CD4-positive, alpha-beta memory T cell (primary cell): ENCODE results near the gene RASA3. TPM values are rescaled to one million over a fixed set of nuclear protein-coding genes. Genes with fewer than 3 reads are reported as not detected.

Experiments
- CTCF ChIA-PET: fragments of 350-600 bp; sonication (Branson Sonifier 250); formaldehyde crosslinking; loops from one replicate; lab custom pipeline; 2021; ENCODE audit warnings: inconsistent platforms; ENCODE audit not compliant: partially characterized antibody; lab: Charles Lee
- POLR2A ChIA-PET: fragments of 350-600 bp; sonication (Branson Sonifier 250); formaldehyde crosslinking; loops from one replicate; lab custom pipeline; 2021; ENCODE audit not compliant: partially characterized antibody; lab: Charles Lee
- DNase-seq, 5 donors: peaks; one replicate each; pipeline versions ENCODE4 v3.0.0 to v3.0.0-alpha.2; 2020 to 2022; ENCODE audit warnings: mixed read lengths in 1 of 5
- H3K27ac ChIP-seq: one replicate; pipeline ENCODE4 v1.7.0; 2013; ENCODE audit warnings: low read depth, low read length
- H3K27me3 ChIP-seq: 2 replicates; pipeline ENCODE4 v1.7.0; 2013; ENCODE audit warnings: mild to moderate bottlenecking, low read length, moderate library complexity; ENCODE audit not compliant: insufficient read depth
- H3K36me3 ChIP-seq: 2 replicates; pipeline ENCODE4 v1.7.0; 2013; ENCODE audit warnings: mild to moderate bottlenecking, low read length, moderate library complexity; ENCODE audit not compliant: insufficient read depth
- H3K4me1 ChIP-seq: 2 replicates; pipeline ENCODE4 v1.7.0; 2013; ENCODE audit warnings: mild to moderate bottlenecking, low read length, moderate library complexity; ENCODE audit not compliant: insufficient read depth
- H3K4me3 ChIP-seq, 2 donors: one replicate each; pipeline ENCODE4 v1.7.0; 2013; ENCODE audit warnings: low read length in 2 of 2, mild to moderate bottlenecking in 1 of 2
- H3K9me3 ChIP-seq, 2 donors: one replicate each; pipeline ENCODE4 v1.7.0; 2013; ENCODE audit warnings: low read length in 2 of 2, control low read depth in 1 of 2; ENCODE audit not compliant: control insufficient read depth in 1 of 2
- H3K27ac Mint-ChIP-seq, 7 donors: one replicate each; pipeline ENCODE4 v1.8.0; 2020 to 2021; ENCODE audit warnings: mixed read lengths in 7 of 7, mild to moderate bottlenecking in 6 of 7, inconsistent platforms in 3 of 7, moderate library complexity in 3 of 7
- H3K27me3 Mint-ChIP-seq, 2 donors: one replicate each; pipeline ENCODE4 v1.8.0; 2020 to 2021; ENCODE audit warnings: mixed read lengths in 2 of 2
- H3K36me3 Mint-ChIP-seq, 2 donors: one replicate each; pipeline ENCODE4 v1.8.0; 2020 to 2021; ENCODE audit warnings: mixed read lengths in 2 of 2, inconsistent platforms in 1 of 2, mild to moderate bottlenecking in 1 of 2
- H3K4me1 Mint-ChIP-seq, 4 donors: one replicate each; pipeline ENCODE4 v1.8.0; 2020 to 2021; ENCODE audit warnings: mixed read lengths in 4 of 4, mild to moderate bottlenecking in 1 of 4
- H3K4me3 Mint-ChIP-seq, 8 donors: one replicate each; pipeline ENCODE4 v1.8.0; 2020 to 2021; ENCODE audit warnings: mixed read lengths in 8 of 8, mild to moderate bottlenecking in 7 of 8, moderate library complexity in 6 of 8, inconsistent platforms in 3 of 8
- H3K9me3 Mint-ChIP-seq, 8 donors: one replicate each; pipeline ENCODE4 v1.8.0; 2020 to 2021; ENCODE audit warnings: mixed read lengths in 8 of 8, mild to moderate bottlenecking in 5 of 8, inconsistent platforms in 3 of 8, moderate library complexity in 1 of 8
- intact Hi-C: fragments of 100-400 bp; cut with micrococcal nuclease; formaldehyde crosslinking; loops from one replicate; pipeline ENCODE4 v1.15.1; 2023
- polyA plus RNA-seq, 2 donors: library from polyadenylated mRNA; unstranded; fragments of 300-500 nt; fragmentation: Illumina TruSeq; gene quantifications; one replicate each; pipeline ENCODE4 v1.2.3, GENCODE V29; 2021
- total RNA-seq, 2 experiments: library from RNA; stranded (reverse); gene quantifications; one replicate each; pipeline ENCODE4 v1.2.3, GENCODE V29; 2021

The RASA3 gene
- total and polyA plus RNA-seq, 4 experiments from 2014 or later, result 65.5 to 174 (median 156) TPM

DNA sequence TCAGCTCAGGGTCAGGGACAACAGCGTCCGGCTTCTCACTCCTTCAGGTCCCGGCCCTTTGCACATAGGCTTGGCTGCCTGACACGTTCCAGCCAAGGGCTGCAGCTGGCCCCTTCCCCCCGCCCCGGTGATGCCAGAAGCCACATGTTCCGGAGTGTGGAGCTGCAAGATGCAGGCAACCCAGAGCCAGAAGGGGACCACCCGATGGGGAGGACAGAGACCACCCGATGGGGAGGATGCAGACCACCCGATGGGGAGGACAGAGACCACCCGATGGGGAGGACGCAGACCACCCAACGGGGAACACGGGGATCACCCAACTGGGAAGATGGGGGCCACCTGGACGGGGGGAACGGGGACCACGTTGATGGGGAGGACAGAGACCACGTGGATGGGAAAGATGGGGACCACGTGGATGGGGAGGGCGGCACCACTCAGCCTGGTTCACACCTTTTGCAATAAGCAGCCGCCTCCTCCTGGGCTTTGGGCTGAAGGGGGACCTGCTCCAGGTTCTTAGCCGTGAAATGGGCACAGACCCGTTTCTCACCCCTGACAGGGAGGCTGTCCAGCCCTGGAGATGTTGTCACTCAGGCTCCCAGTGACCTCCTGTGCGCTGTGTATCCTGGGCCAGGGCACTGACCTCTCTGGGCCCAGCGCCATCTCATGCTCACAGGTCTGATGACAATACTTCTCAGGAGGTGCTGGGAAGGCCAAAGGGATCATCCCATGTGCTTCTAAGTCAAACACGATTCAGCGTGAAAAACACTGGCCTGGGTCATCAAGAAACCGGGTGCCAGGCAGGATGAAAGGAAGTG, 193.1 kb downstream of the RASA3 start:
- no peaks in the 10 kb centered on the region for H3K9me3 ChIP-seq
- H3K4me3 ChIP-seq, result no peak overlapping the region
- Mint-ChIP-seq H3K9me3 (peaks cover 0 to 6% (median 0%) of the 10 kb centered on the region in 8 donors), H3K27me3 (no peaks in the 10 kb centered on the region), H3K4me3 (no peak overlapping the region), H3K27ac (no peak overlapping the region), H3K4me1 (no peaks in the 10 kb centered on the region), H3K36me3 (peaks cover 0 to 2% of the 10 kb centered on the region in 2 donors)
- intact Hi-C loops, result no loop called here
- no peaks in the 10 kb centered on the region for H3K4me1 ChIP-seq
- peaks cover 3% of the 10 kb centered on the region for H3K36me3 ChIP-seq
- no peaks in the 10 kb centered on the region for H3K27me3 ChIP-seq
- peak in 1 of 5 donors; percentile 29 for DNase-seq
- no peak overlapping the region for H3K27ac ChIP-seq
- ChIA-PET CTCF (no interaction called here), POLR2A (no interaction called here)

DNA sequence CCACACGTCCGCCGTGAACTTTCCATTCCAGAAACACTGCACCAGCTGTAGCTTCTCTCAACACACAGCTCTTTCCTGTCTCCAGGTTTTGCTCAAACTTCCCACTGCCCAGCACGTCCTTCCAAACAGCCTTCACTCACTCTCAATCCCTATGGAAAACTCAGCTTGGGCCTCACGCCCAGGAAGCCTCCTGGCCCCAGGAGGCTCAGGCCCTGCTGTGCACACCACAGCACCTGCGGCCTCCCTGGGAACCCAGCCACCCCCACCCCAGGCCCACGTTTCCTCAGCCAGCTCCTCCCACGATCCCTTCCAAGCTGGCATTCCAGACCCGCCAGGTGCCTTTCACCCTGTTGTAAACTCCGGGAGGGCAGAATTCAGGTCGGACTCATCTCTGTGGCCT, 193.7 kb downstream of the RASA3 start:
- no peaks in the 10 kb centered on the region for H3K27me3 ChIP-seq
- Mint-ChIP-seq H3K4me3 (no peak overlapping the region), H3K27me3 (no peaks in the 10 kb centered on the region), H3K9me3 (peaks cover 0 to 10% (median 0%) of the 10 kb centered on the region in 8 donors), H3K4me1 (no peaks in the 10 kb centered on the region), H3K27ac (peak overlapping the region in 3 of 7 donors; percentile 19 to 72 (median 22)), H3K36me3 (peaks cover 0 to 2% of the 10 kb centered on the region in 2 donors)
- no peak overlapping the region for H3K4me3 ChIP-seq
- CTCF ChIA-PET, result no interaction called here
- H3K36me3 ChIP-seq, result no peaks in the 10 kb centered on the region
- POLR2A ChIA-PET, result no interaction called here
- intact Hi-C loops, result no loop called here
- no peak overlapping the region for H3K27ac ChIP-seq
- H3K4me1 ChIP-seq, result no peaks in the 10 kb centered on the region
- DNase-seq, result peak in 1 of 5 donors; percentile 19
- H3K9me3 ChIP-seq, result no peaks in the 10 kb centered on the region

DNA sequence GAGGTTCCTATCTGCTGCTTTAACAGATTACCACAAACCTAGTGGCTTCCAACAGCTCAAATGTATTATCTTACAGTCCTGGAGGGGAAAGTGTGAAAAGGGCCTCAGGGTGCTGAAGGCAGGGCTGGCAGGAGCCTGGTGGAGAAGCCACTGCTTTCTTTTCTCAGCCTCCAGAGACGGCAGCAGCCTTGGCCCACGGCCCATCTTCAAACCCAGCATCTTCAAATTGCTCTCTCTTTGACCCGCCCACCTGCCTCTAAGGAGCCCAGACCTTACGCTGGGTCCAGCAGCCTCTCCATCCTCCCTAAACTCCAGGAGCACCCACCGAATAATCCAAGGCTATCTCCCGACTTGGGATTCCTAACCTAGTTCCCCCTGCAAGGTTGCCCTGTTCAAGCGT, 194.2 kb downstream of the RASA3 start:
- Mint-ChIP-seq H3K4me1 (no peaks in the 10 kb centered on the region), H3K27ac (peak overlapping the region in 3 of 7 donors; percentile 26 to 51 (median 30)), H3K9me3 (peaks cover 0 to 10% (median 0%) of the 10 kb centered on the region in 8 donors), H3K27me3 (peaks cover 0 to 3% of the 10 kb centered on the region in 2 donors), H3K4me3 (no peak overlapping the region), H3K36me3 (peaks cover 0 to 1% of the 10 kb centered on the region in 2 donors)
- intact Hi-C loops, result no loop called here
- H3K27me3 ChIP-seq, result no peaks in the 10 kb centered on the region
- POLR2A ChIA-PET, result no interaction called here
- H3K9me3 ChIP-seq, result no peaks in the 10 kb centered on the region
- no peaks in the 10 kb centered on the region for H3K36me3 ChIP-seq
- no peak overlapping the region for H3K27ac ChIP-seq
- H3K4me3 ChIP-seq, result no peak overlapping the region
- CTCF ChIA-PET, result no interaction called here
- no peak for DNase-seq
- H3K4me1 ChIP-seq, result no peaks in the 10 kb centered on the region

DNA sequence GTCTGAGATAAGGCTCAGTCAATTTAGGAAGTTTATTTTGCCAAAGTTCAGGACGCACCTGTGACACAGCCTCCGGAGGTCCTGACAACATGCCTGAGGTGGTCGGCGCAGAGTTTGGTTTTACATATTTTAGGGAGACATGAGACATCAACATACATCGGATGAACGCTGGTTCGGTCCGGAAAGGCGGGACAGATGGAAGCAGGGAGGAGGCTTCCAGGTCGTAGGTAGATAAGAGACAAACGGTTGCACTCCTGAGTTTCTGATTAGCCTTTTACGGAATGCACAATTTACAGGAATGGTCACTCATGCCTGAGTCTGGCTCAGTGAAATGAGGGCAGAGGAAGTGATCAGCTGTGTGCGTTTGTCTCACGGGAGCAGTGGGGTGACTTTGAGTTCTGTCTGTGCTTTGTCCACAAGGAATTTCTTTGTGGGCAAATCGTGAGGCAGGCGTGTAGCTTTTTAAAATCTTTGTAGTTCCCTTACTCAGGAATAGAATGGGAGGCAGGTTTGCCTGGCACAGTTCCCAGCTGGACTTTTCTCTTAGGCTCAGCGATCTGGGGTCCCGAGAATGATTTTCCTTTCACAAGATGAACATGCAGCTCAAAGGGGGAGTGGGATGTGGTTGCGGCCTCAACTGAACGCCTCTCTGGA, 194.8 kb downstream of the RASA3 start:
- POLR2A ChIA-PET, result no interaction called here
- H3K27me3 Mint-ChIP-seq, result peaks cover 0 to 3% of the 10 kb centered on the region in 2 donors
- H3K27me3 ChIP-seq, result no peaks in the 10 kb centered on the region
- no peaks in the 10 kb centered on the region for H3K36me3 Mint-ChIP-seq
- DNase-seq, result peak in 1 of 5 donors; percentile 14
- no peaks in the 10 kb centered on the region for H3K9me3 ChIP-seq
- H3K36me3 ChIP-seq, result no peaks in the 10 kb centered on the region
- peak overlapping the region in 3 of 7 donors; percentile 19 to 51 (median 30) for H3K27ac Mint-ChIP-seq
- no peak overlapping the region for H3K27ac ChIP-seq
- CTCF ChIA-PET, result no interaction called here
- no peaks in the 10 kb centered on the region for H3K4me1 ChIP-seq
- H3K9me3 Mint-ChIP-seq, result peaks cover 0 to 10% (median 0%) of the 10 kb centered on the region in 8 donors
- intact Hi-C loops, result no loop called here
- no peak overlapping the region for H3K4me3 ChIP-seq
- peak overlapping the region in 1 of 8 donors; percentile 41 for H3K4me3 Mint-ChIP-seq
- H3K4me1 Mint-ChIP-seq, result no peaks in the 10 kb centered on the region

DNA sequence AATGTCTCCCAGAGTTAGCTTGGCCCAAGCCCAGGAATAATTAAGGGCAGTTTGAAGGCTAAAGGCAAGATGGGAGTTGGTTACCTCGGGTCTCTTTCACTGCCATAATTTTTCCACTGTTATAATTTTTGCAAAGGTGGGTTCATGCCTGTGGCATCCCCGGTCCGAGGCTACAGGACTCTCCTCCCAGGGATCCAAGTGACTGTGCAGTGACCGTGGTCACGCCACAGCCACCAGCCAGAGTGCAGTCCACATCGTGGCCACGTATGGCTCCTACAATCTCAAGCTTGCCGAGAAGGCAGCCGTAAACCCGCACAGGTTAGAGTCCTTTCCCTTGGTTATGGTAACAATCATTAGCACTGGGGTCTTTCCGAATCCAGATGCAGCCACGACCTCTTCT, 195.3 kb downstream of the RASA3 start:
- CTCF ChIA-PET, result no interaction called here

DNA sequence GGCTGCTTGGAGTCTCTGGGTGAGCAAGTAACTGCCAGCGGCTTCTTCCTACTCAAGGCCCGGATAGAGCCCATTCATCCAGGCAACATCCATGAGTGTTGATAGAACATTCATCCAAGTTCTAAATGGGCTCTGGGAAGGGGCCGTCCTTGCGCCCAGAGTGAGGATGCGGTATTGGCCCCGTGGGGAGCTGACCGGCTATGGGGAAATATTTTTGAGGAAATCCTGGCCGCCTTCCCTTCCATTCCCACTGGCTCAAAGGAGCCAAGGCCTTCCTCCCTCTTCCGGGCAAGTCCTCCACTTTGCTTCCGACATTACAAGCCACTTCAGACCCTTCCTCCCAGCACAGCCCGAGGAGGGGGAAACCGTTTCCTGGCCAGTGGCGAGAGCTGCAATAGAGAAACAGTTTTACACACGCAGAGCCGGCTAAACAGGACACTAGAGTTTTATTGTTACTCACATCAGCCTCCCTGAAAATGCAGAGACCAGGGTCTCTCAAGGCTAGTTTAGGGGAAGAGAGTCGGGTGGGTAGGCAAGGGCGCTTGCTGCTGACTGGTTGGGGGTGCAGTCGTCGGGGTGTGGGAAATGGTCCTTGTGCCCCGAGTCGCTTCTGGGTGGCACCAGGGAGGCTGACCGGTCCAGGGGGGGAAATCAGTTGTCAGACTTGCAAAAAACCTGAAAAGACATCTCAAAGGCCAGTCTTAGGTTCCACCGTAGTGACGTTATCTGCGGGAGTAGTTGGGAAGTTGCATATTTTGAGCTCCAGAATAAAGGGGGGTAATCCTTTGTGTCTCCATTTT, 196.1 kb downstream of the RASA3 start:
- Mint-ChIP-seq H3K27ac (no peak overlapping the region), H3K9me3 (peaks cover 0 to 12% (median 3%) of the 10 kb centered on the region in 8 donors), H3K4me1 (peaks cover 1 to 4% (median 3%) of the 10 kb centered on the region in 4 donors), H3K4me3 (no peak overlapping the region), H3K36me3 (no peaks in the 10 kb centered on the region), H3K27me3 (peaks cover 0 to 6% of the 10 kb centered on the region in 2 donors)
- Histone ChIP-seq H3K9me3 (no peaks in the 10 kb centered on the region), H3K27me3 (no peaks in the 10 kb centered on the region), H3K4me3 (no peak overlapping the region), H3K4me1 (peaks cover 3% of the 10 kb centered on the region), H3K27ac (no peak overlapping the region), H3K36me3 (no peaks in the 10 kb centered on the region)
- CTCF ChIA-PET, result no interaction called here
- intact Hi-C loops, result no loop called here
- POLR2A ChIA-PET, result no interaction called here
- peak in 1 of 5 donors; percentile 3 for DNase-seq

More for the DNA sequence above, 195.3 kb downstream of the RASA3 start:
- Histone ChIP-seq H3K27ac (no peak overlapping the region), H3K36me3 (no peaks in the 10 kb centered on the region), H3K4me1 (no peaks in the 10 kb centered on the region), H3K9me3 (no peaks in the 10 kb centered on the region), H3K27me3 (no peaks in the 10 kb centered on the region), H3K4me3 (no peak overlapping the region)
- Mint-ChIP-seq H3K36me3 (no peaks in the 10 kb centered on the region), H3K9me3 (peaks cover 0 to 11% (median 3%) of the 10 kb centered on the region in 8 donors), H3K4me1 (no peaks in the 10 kb centered on the region), H3K27ac (peak overlapping the region in 1 of 7 donors; percentile 76), H3K27me3 (peaks cover 0 to 6% of the 10 kb centered on the region in 2 donors), H3K4me3 (peak overlapping the region in 1 of 8 donors; percentile 11)
- POLR2A ChIA-PET, result no interaction called here
- peak in 1 of 5 donors; percentile 7 for DNase-seq
- intact Hi-C loops, result no loop called here
